Spleen (tissue), 7 donors: ENCODE measurements around the gene ABLIM2.

ENCODE experiments used
- POLR2A ChIP-seq, 3 donors: fragments of 450-650 bp; IDR thresholded peaks; one replicate each; pipeline ENCODE4 v1.5.1; 2017; ENCODE audit warnings: antibody characterized with exemption in 3 of 3, mild to moderate bottlenecking in 1 of 3
- TF ChIP-seq, protein P1 (sequence below), 11 experiments: fragments of 200-600 bp in 7 of 11; fragments of 450-650 bp in 4 of 11; sonication (generic) in 4 of 11; IDR thresholded peaks in 8 of 11; conservative IDR thresholded peaks in 3 of 11; 1 replicate in 7 of 11; 2 replicates in 4 of 11; pipeline versions ENCODE4 v1.4.0 to v1.8.0; 2016 to 2021; ENCODE audit warnings: antibody characterized with exemption in 11 of 11, inconsistent platforms in 4 of 11, mild to moderate bottlenecking in 1 of 11
- donor health status: DM: no; HTN: no; CAD: no; lungs with moderate emphysema.
- donor health status: DM: no; HTN: no; CAD: no.
- donor health status: DM: no; HTN: no; CAD: no.

- TF ChIP-seq, protein P1, sequence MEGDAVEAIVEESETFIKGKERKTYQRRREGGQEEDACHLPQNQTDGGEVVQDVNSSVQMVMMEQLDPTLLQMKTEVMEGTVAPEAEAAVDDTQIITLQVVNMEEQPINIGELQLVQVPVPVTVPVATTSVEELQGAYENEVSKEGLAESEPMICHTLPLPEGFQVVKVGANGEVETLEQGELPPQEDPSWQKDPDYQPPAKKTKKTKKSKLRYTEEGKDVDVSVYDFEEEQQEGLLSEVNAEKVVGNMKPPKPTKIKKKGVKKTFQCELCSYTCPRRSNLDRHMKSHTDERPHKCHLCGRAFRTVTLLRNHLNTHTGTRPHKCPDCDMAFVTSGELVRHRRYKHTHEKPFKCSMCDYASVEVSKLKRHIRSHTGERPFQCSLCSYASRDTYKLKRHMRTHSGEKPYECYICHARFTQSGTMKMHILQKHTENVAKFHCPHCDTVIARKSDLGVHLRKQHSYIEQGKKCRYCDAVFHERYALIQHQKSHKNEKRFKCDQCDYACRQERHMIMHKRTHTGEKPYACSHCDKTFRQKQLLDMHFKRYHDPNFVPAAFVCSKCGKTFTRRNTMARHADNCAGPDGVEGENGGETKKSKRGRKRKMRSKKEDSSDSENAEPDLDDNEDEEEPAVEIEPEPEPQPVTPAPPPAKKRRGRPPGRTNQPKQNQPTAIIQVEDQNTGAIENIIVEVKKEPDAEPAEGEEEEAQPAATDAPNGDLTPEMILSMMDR (IDR thresholded peaks at IDR 0.05 in 8 of 11, conservative IDR thresholded peaks at IDR 0.05 in 3 of 11): no peak
- TF ChIP-seq POLR2A (IDR thresholded peaks at IDR 0.05): no peak
Observed at GRCh38 chr4:8167291-8167690, 8.7 kb upstream of the ABLIM2 start.
